K562 (cell line): ENCODE results near the gene BEST4. TPM values are rescaled to one million over a fixed set of nuclear protein-coding genes. Genes with fewer than 3 reads are reported as not detected.
A peak's percentile ranks its signal among the peaks of the same experiment; 100 is the strongest.

Experiments
- ATF3 ChIP-seq, 2 experiments: fragments of 450-650 bp in 1 of 2; sonication (generic) in 1 of 2; formaldehyde crosslinking in 1 of 2; IDR thresholded peaks in 1 of 2; conservative IDR thresholded peaks in 1 of 2; 2 replicates each; pipeline versions ENCODE4 v1.6.1 to v1.8.1; 2016 to 2023; ENCODE audit warnings: mild to moderate bottlenecking in 2 of 2, moderate library complexity in 2 of 2, inconsistent platforms in 1 of 2, missing genetic modification reagents in 1 of 2
- ATF7 ChIP-seq: fragments of 450-650 bp; IDR thresholded peaks from 2 replicates; pipeline ENCODE4 v1.7.1; 2014; ENCODE audit warnings: mild to moderate bottlenecking, moderate library complexity
- E2F6 ChIP-seq, 2 experiments: IDR thresholded peaks; 2 replicates each; pipeline ENCODE4 v1.6.1; 2011; ENCODE audit warnings: borderline replicate concordance in 1 of 2, control low read depth in 1 of 2, low read depth in 1 of 2, low read length in 1 of 2, mild to moderate bottlenecking in 1 of 2, mixed read lengths in 1 of 2, moderate library complexity in 1 of 2; ENCODE audit not compliant: insufficient read depth in 1 of 2, insufficient read length in 1 of 2, poor library complexity in 1 of 2, severe bottlenecking in 1 of 2; ENCODE audit errors: extremely low read depth in 1 of 2
- GATAD2A ChIP-seq: fragments of 450-650 bp; IDR thresholded peaks from 2 replicates; pipeline ENCODE4 v1.6.1; 2017
- GTF2A2 ChIP-seq: IDR thresholded peaks from 2 replicates; pipeline ENCODE4 v1.6.1; 2016; ENCODE audit warnings: mild to moderate bottlenecking, missing genetic modification characterization, missing compliant biosample characterization
- GTF2E2 ChIP-seq: fragments of 200-800 bp; sonication (Bioruptor generic); IDR thresholded peaks from 2 replicates; pipeline ENCODE4 v1.6.1; 2016; ENCODE audit warnings: missing genetic modification characterization, missing compliant biosample characterization
- HMG20B ChIP-seq: fragments of 250-450 bp; sonication (Bioruptor Pico); IDR thresholded peaks from 2 replicates; pipeline ENCODE4 v1.5.0; 2021; ENCODE audit warnings: mild to moderate bottlenecking
- KHSRP ChIP-seq: fragments of 450-650 bp; IDR thresholded peaks from 2 replicates; pipeline ENCODE4 v1.6.1; 2017
- KLF16 ChIP-seq: IDR thresholded peaks from 2 replicates; pipeline ENCODE4 v1.6.1; 2016; ENCODE audit warnings: antibody characterized with exemption
- L3MBTL2 ChIP-seq: fragments of 450-650 bp; IDR thresholded peaks from 2 replicates; pipeline ENCODE4 v1.6.1; 2016; ENCODE audit warnings: mild to moderate bottlenecking, moderate library complexity
- MBD2 ChIP-seq: sonication (generic); IDR thresholded peaks from 2 replicates; pipeline ENCODE4 v1.6.1; 2016; ENCODE audit warnings: low read depth, borderline replicate concordance
- MCM3 ChIP-seq: fragments of 450-650 bp; IDR thresholded peaks from 2 replicates; pipeline ENCODE4 v1.6.1; 2016
- MNT ChIP-seq, 2 experiments: fragments of 450-650 bp; conservative IDR thresholded peaks; 2 replicates each; pipeline ENCODE4 v1.6.1; 2017; ENCODE audit warnings: mild to moderate bottlenecking in 2 of 2, moderate library complexity in 2 of 2
- NONO ChIP-seq, 2 experiments: fragments of 200-400 bp in 1 of 2; fragments of 450-650 bp in 1 of 2; formaldehyde crosslinking in 1 of 2; IDR thresholded peaks; 2 replicates each; pipeline ENCODE4 v1.6.1; 2017; ENCODE audit warnings: low read depth in 2 of 2, mild to moderate bottlenecking in 2 of 2, moderate library complexity in 2 of 2, low read length in 1 of 2
- PHF8 ChIP-seq: fragments of 200-600 bp; sonication (generic); IDR thresholded peaks from 2 replicates; pipeline ENCODE4 v1.6.1; 2012; ENCODE audit warnings: mixed run types, mild to moderate bottlenecking, inconsistent platforms, low read length, moderate library complexity, borderline replicate concordance
- PPARD ChIP-seq: fragments of 250-450 bp; sonication (Bioruptor Pico); IDR thresholded peaks from 2 replicates; pipeline ENCODE4 v1.8.0; 2022; ENCODE audit warnings: inconsistent platforms, mild to moderate bottlenecking, moderate library complexity
- RHOXF2B ChIP-seq: fragments of 250-450 bp; sonication (Bioruptor Pico); conservative IDR thresholded peaks from 2 replicates; pipeline ENCODE4 v1.5.1; 2021
- SNRNP70 ChIP-seq: fragments of 200-400 bp; formaldehyde crosslinking; optimal IDR thresholded peaks from 2 replicates; pipeline ENCODE3; 2017; ENCODE audit warnings: low read depth, low read length
- SPI1 ChIP-seq: IDR thresholded peaks from 2 replicates; pipeline ENCODE4 v1.6.1; 2011; ENCODE audit warnings: low read depth, low read length, control low read depth, borderline replicate concordance
- TFAP4 ChIP-seq: sonication (generic); formaldehyde crosslinking; IDR thresholded peaks from 2 replicates; pipeline ENCODE4 v1.8.0; 2022; ENCODE audit warnings: missing genetic modification reagents, mild to moderate bottlenecking, moderate library complexity, borderline replicate concordance
- TOE1 ChIP-seq, 2 experiments: fragments of 450-650 bp in 1 of 2; sonication (generic) in 1 of 2; formaldehyde crosslinking in 1 of 2; IDR thresholded peaks; 2 replicates each; pipeline versions ENCODE4 v1.7.1 to v1.8.0; 2016 to 2022; ENCODE audit warnings: borderline replicate concordance in 2 of 2, mild to moderate bottlenecking in 2 of 2, antibody characterized with exemption in 1 of 2, inconsistent platforms in 1 of 2, low read depth in 1 of 2, missing genetic modification reagents in 1 of 2, moderate library complexity in 1 of 2
- ZFP36 ChIP-seq: fragments of 150-350 bp; IDR thresholded peaks from 2 replicates; pipeline ENCODE4 v1.6.1; 2018; ENCODE audit warnings: low read length, low read depth; ENCODE audit not compliant: partially characterized antibody
- ZNF584 ChIP-seq: fragments of 200-800 bp; sonication (Bioruptor generic); IDR thresholded peaks from 2 replicates; pipeline ENCODE4 v1.6.1; 2016; ENCODE audit warnings: low read depth, mild to moderate bottlenecking, missing genetic modification characterization, missing compliant biosample characterization
- polyA plus RNA-seq, 8 experiments: library from polyadenylated mRNA; depleted of rRNA in 4 of 8; stranded (reverse) in 5 of 8; unstranded in 3 of 8; fragments of >200 nt; fragmentation: Nextera tagmentation in 2 of 8; fragmentation: Illumina TruSeq in 1 of 8; extraction: Ambion mirVana in 2 of 8; extraction: Trizol in 1 of 8; gene quantifications; 2 replicates each; pipeline versions ENCODE4 v1.2.1 to v1.2.3, GENCODE V29; 2011 to 2014; ENCODE audit warnings: inconsistent platforms in 1 of 8, missing spikeins in 1 of 8
- total RNA-seq, 7 experiments: library from RNA; depleted of rRNA in 6 of 7; stranded (reverse); fragments of >200 nt in 6 of 7; fragmentation: Illumina TruSeq in 2 of 7; extraction: Trizol in 2 of 7; gene quantifications; 2 replicates each; pipeline versions ENCODE4 v1.2.1 to v1.2.3, GENCODE V29; 2011 to 2021; ENCODE audit warnings: low replicate concordance in 1 of 7

Gene BEST4
- total and polyA plus RNA-seq, 9 of the 15 experiments (the other 6 are each of a cell fraction or from before 2014, with no cell fraction given), result 0.07 to 0.11 TPM; not detected in 7

GRCh38 chr1:44826375-44827196 lies 38.6 kb upstream of the BEST4 start (continued):
- TF ChIP-seq E2F6 (IDR thresholded peaks at IDR 0.05; ENCODE audit: borderline replicate concordance in 1 of 2, extremely low read depth in 1 of 2, insufficient read depth in 1 of 2, insufficient read length in 1 of 2, low read depth in 1 of 2, low read length in 1 of 2, poor library complexity in 1 of 2, severe bottlenecking in 1 of 2), result peak in 1 of 2 experiments; percentile 28
- no peak for TF ChIP-seq GTF2E2 (tag)
- no peak for TF ChIP-seq ZNF584 (CRISPR knock-in tag)
- no peak for TF ChIP-seq PPARD
- TF ChIP-seq NONO (IDR thresholded peaks at IDR 0.05; ENCODE audit: low read depth in 2 of 2, low read length in 1 of 2), result no peak
- TF ChIP-seq ATF3 (IDR thresholded peaks at IDR 0.05), result no peak
- no peak for TF ChIP-seq ATF3 (CRISPR knock-in tag; conservative IDR thresholded peaks at IDR 0.05)
- TF ChIP-seq HMG20B, result no peak
- TF ChIP-seq KLF16, result no peak
- TF ChIP-seq MNT (conservative IDR thresholded peaks at IDR 0.05), result peak in 1 of 2 experiments; percentile 33; a peak in 1 of 4 replicates
- TF ChIP-seq MBD2, result no peak
- no peak for TF ChIP-seq RHOXF2B
- TF ChIP-seq GATAD2A, result no peak
- peak; percentile 50; the same call in 1 of the 2 replicates for TF ChIP-seq SPI1
- TF ChIP-seq KHSRP, result no peak
- TF ChIP-seq ATF7, result 0 out of 2 replicates have a peak, but pooled peaks have one; percentile 18
- no peak for TF ChIP-seq GTF2A2 (tag)
- no peak for TF ChIP-seq MCM3
- TF ChIP-seq TOE1 (IDR thresholded peaks at IDR 0.05; ENCODE audit: borderline replicate concordance), result peak; percentile 24; the same call in 1 of the 2 replicates
- TF ChIP-seq TOE1 (CRISPR knock-in tag; IDR thresholded peaks at IDR 0.05; ENCODE audit: borderline replicate concordance, low read depth), result no peak
- TF ChIP-seq ZFP36, result peak; percentile 3
- peak; percentile 26; the same call in 1 of the 2 replicates for TF ChIP-seq PHF8
- TF ChIP-seq L3MBTL2, result peak; percentile 71; the same call in 1 of the 2 replicates
- no peak for TF ChIP-seq SNRNP70
- TF ChIP-seq TFAP4 (CRISPR knock-in tag), result peak; percentile 36; the same call in 1 of the 2 replicates
